CD4-positive, alpha-beta T cell treated with Interleukin-21 for 1 hour (primary cell): Measurements from ENCODE around the gene EEF1AKMT1.
A peak's percentile ranks its signal among the peaks of the same experiment; 100 is the strongest.

Source experiments
- DNase-seq: peaks from one replicate; pipeline ENCODE4 v3.0.0-alpha.2; 2020

The EEF1AKMT1 gene

GRCh38 chr13:20773194-20774080 lies at the start of gene EEF1AKMT1:
Gene EEF1AKMT1 (minus strand): TSS chr13:20773961. CDS start chr13:20757598, 16,363 bp downstream.
- peak; percentile 94 for DNase-seq

GRCh38 chr13:20823071-20823470 lies 49.3 kb upstream of the EEF1AKMT1 start:
- no peak for DNase-seq

GRCh38 chr13:20822406-20822805 lies 48.6 kb upstream of the EEF1AKMT1 start:
- no peak for DNase-seq

- DNase-seq = no peak
Measured at GRCh38 chr13:20819715-20820114, 46.0 kb upstream of the EEF1AKMT1 start.

GRCh38 chr13:20815464-20815863 lies 41.7 kb upstream of the EEF1AKMT1 start:
- DNase-seq = no peak

GRCh38 chr13:20814224-20814910 lies 40.6 kb upstream of the EEF1AKMT1 start:
- DNase-seq = no peak

GRCh38 chr13:20812890-20813289 lies 39.1 kb upstream of the EEF1AKMT1 start:
- DNase-seq = no peak

GRCh38 chr13:20810808-20811207 lies 37.0 kb upstream of the EEF1AKMT1 start:
- no peak for DNase-seq

- DNase-seq = no peak
Measured at GRCh38 chr13:20808874-20809273, 35.1 kb upstream of the EEF1AKMT1 start.

- DNase-seq = no peak
Measured at GRCh38 chr13:20803180-20803965, 29.6 kb upstream of the EEF1AKMT1 start.

GRCh38 chr13:20801707-20802106 lies 27.9 kb upstream of the EEF1AKMT1 start:
- DNase-seq = no peak

GRCh38 chr13:20799726-20800416 lies 26.1 kb upstream of the EEF1AKMT1 start:
- no peak for DNase-seq

- no peak for DNase-seq
Measured at GRCh38 chr13:20798027-20798426, 24.3 kb upstream of the EEF1AKMT1 start.

- no peak for DNase-seq
Measured at GRCh38 chr13:20796791-20797508, 23.2 kb upstream of the EEF1AKMT1 start.

GRCh38 chr13:20789665-20790064 lies 15.9 kb upstream of the EEF1AKMT1 start:
- DNase-seq = no peak

- no peak for DNase-seq
Measured at GRCh38 chr13:20788312-20788711, 14.6 kb upstream of the EEF1AKMT1 start.

- no peak for DNase-seq
Measured at GRCh38 chr13:20787180-20787579, 13.4 kb upstream of the EEF1AKMT1 start.

- no peak for DNase-seq
Measured at GRCh38 chr13:20782116-20782708, 8.5 kb upstream of the EEF1AKMT1 start.

GRCh38 chr13:20780317-20780716 lies 6.6 kb upstream of the EEF1AKMT1 start:
- no peak for DNase-seq

GRCh38 chr13:20779405-20779804 lies 5.6 kb upstream of the EEF1AKMT1 start:
- no peak for DNase-seq

- DNase-seq = no peak
Measured at GRCh38 chr13:20778311-20778710, 4.5 kb upstream of the EEF1AKMT1 start.

GRCh38 chr13:20776751-20777150 lies 3.0 kb upstream of the EEF1AKMT1 start:
- DNase-seq = no peak
